ENCODE results near the gene PRPF31.
A peak's percentile ranks its signal among the peaks of the same experiment; 100 is the strongest.

The PRPF31 gene

DNA sequence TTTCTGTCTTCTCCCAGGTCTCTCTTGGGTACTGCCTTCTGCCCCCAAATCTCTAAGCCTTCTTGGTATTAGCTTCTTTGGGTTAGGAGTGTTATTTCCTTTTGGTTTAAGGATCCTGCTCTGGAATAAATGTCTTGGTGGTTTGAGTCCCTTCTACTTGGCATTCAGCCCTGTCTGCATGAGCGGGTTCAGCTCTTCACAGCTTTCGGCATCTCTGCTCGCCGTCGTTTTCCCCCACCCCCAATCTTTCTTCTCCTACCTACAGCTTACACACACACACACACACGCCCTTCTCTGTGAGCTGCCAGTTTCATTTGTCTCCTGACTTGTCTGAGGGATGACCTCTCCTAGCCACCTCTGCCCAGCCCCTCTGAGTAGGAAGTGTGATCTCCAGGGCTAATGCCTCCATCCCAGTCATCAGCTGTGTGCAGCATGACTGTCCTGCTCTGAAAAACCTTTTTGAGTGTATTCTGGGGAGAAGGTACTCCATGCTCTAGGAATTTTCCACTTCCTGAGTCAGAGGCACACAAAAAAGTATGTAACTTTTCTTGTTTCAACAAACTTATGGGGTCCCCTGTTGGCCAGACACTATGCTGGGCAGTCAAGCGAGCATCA, 26.7 kb downstream of the PRPF31 start:
- no peak for DNase-seq

- no peak for DNase-seq
These were observed 30.1 kb downstream of the PRPF31 start for GRCh38 chr19:54145541-54146158.

GRCh38 chr19:54147676-54148075, 32.1 kb downstream of the PRPF31 start:
- DNase-seq, result no peak

- DNase-seq, result no peak
These were observed 32.6 kb downstream of the PRPF31 start for GRCh38 chr19:54148158-54148557.

DNA sequence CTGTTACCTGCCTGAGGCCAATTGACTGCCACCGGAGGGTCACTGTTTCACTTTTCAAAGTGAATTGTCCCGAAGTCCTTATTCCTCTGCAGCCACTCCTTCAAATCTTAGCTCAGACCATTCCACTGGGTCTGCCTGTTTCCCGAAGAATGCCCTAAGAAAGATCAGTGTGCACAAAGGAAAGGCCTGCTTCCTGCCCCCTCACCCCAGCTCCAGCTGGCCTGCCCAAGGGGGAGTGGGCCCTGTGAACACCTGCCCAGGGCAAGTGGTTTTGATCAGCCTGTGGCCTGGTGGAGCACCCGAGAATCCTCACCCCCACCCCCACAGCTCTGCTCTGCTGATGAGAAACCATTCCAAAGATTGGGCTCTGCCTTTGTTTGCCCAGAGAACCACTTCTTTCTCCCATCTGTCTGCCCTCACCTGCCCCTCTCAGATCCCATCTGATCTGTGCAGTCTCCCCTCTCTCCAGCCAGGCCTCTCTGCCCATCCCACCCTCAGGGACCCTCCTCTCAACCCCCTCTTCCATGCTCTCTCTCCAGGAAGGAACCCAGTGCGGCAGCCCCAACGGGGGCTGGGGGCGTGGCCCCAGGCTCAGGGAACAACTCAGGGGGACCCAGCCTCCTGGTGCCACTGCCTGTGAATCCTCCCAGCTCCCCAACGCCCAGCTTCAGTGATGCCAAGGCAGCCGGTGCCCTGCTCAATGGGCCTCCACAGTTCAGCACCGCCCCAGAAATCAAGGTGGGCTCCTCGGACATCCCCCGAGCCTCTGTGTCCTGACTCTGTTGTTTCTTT, 33.7 kb downstream of the PRPF31 start:
- no peak for DNase-seq

DNA sequence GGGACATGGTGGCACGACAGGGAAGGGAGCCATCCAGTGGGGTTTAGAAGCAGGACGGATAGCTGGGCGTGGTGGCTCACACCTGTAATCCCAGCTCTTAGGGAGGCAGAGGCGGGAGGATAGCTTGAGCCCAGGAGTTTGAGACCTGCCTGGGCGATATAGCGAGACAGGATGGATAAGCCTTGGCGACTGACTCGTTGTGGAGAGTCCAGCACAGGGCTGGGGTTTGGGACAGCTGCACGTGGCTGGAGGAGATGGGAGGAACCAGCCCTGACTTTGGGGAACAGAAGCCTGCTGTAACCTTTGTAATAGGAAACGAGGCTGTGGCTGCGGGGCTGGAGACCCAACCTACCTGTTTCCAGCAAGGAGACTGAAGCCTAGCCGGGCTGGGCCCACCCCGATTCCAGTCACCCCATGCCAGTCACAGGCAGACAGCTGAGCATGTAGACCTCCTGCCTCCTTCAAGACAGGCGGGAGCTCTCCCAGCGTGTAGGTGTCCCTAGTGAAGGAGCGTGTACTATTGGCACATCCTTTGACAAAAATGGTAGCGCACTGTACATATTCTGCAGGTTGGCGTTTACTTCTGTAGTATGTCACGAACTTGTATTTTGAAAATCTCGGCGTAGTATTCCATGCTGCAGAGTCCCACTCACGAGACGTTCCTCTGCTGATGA, 35.9 kb downstream of the PRPF31 start:
- no peak for DNase-seq

DNA sequence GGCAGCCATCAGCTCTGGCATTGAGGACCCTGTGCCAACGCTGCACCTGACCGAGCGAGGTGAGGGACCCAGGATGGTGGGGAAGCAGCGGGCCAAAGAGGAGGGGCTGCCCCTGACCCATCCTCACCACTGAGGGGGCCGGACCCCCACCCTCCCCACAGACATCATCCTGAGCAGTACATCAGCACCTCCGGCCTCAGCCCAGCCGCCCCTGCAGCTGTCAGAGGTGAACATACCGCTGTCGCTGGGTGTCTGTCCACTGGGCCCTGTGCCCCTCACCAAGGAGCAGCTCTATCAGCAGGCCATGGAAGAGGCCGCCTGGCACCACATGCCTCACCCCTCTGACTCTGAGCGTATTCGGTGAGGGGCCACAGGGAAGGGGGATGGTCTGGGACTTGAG, 36.7 kb downstream of the PRPF31 start:
- DNase-seq, result no peak

- DNase-seq, result no peak
These were observed 37.4 kb downstream of the PRPF31 start for GRCh38 chr19:54152878-54153524.

- DNase-seq, result no peak
These were observed 38.3 kb downstream of the PRPF31 start for GRCh38 chr19:54153731-54154326.

- peak; percentile 19 for DNase-seq
These were observed 39.2 kb downstream of the PRPF31 start for GRCh38 chr19:54154603-54155345.

- DNase-seq, result no peak
These were observed 40.1 kb downstream of the PRPF31 start for GRCh38 chr19:54155694-54156093.

- no peak for DNase-seq
These were observed 40.9 kb downstream of the PRPF31 start for GRCh38 chr19:54156490-54156889.

DNA sequence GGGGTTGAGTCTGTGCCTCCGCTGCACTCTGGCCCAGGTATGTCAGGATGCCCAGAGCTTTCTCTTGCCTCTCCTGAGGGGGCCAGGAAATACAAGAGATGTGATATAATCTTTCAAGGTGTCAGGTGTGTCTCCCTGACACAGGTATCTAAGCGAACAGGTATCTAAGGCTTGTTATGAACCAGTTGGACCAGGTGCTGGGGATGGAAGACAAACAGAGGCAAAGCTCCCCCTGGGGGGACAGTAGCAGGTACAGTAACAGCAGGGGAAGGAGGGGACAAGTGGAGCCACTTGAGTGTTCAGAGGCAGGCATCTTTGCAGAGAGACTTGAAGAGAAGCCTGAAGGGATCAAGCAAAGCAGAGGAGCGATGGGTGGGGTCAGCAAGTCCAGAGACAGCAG, 41.4 kb downstream of the PRPF31 start:
- DNase-seq, result no peak

DNA sequence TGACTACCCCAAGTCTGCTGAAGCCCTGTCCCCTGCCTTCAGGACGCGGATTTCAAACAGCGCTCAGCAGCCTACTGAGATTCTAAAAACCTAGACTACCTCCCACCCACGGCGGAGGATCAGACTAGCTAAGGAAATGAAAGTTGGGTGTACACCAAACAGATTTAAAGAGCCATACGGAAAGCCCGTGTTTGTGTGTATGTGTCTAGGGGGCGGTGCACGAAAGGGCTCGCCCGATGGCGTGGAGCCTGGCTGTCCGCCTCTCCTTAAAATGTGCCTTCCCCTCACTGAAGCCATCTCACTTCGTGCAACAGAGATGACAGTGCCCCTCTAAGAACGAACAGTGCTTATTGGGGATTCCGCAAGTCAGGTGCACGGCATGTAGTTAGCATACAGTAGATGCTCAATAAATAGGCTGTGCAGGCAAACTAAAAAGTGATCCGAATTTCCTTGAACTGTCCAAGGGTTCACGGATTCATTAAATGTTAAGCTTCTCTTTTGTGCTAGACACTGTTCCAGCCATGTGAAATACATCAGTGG, 43.3 kb downstream of the PRPF31 start:
- DNase-seq, result no peak

DNA sequence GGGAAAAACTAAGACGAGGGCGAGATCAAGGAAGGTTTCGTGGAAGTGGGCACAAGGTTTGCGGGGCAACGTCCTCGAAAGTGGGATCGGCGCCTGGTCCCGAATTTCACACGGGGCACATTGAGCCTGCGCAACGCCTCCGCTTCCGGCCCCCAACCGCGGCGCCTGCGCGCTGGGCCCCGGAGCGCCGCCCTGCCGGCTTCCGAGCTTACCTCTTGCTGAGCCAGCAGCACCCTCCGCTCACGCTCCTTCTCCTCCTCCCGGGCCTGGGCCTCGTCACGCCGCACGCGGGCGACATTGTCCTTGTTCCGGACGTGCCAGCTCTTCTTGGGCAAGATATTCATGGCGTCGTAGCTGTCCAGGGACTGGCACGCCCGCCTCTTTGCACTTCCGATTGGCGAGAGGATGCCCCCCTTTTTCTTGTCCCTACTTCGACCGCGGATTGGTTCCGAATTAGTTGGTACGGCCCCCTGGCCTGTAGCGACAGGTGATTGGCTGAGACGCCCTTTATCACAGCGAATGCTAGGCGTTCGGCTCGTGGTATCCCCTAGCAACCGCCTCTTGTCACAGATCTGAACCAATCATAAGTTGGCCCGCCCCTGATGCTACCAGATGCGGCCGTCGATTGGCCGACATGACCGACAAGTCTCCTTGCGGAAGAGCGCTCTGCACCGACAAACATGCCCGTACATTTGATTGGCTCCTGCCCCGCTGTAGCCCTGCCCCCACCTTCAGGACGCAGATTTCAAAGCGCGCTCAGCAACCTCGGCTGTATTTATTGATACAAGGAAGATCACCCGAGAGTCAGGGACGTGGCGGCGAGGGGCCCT, 44.0 kb downstream of the PRPF31 start, which contains the start of gene LENG1:
TSS of gene LENG1 (minus strand) at position 370 of the 830 bp plus-strand sequence. CDS start at position 344, 26 bp downstream.
- DNase-seq, result peak; percentile 97

DNA sequence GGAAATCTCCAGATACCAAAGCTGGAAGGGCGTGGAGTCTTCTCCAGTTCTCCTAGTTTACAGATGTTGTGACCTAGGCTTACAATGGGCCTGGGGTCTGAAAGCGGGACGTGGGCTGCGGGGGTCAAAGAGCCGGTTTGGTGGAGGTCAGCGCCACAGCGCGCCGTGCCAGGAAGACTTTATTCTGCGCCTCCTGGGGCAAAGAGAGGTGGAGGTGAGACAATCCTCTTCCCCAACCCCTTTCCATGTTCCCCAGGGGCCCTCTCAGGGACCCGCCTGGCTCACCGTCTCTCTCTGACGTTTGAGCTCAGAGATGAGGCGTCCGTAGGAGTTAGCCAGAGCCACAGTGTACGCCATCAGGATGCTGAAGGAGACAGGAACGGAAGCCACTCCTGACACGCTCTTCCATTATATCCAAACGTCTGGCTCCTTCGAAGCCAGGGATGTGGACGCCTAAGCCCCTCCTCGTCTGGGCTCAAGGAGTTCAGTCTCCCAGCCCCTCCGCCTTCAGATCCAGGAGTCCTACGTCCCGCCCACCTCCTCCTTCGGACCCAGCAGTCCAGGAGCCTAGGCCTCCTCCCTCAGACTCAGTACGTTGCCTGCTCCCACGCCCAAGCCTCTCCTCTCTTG, 44.7 kb downstream of the PRPF31 start:
- DNase-seq, result no peak

DNA sequence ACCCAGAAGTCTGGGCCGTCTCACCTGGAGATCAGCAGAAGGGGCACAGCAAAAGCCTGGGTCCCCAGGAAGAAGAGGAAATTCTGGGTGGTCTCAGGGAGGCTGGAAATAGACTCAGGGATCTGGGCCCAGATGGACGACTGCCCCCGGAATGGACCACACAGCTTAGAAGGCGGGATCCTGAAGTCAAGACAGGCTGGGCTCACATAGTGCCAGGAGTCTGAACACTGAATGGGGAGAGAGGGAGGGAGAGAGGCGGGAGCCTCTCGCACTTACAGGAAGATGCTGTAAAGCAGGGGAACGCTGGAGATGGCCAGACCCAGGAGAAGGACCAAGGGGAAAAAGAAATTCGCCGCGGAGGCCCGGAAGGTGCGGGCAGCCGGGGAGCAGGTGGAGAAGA, 45.3 kb downstream of the PRPF31 start:
- DNase-seq, result no peak

DNA sequence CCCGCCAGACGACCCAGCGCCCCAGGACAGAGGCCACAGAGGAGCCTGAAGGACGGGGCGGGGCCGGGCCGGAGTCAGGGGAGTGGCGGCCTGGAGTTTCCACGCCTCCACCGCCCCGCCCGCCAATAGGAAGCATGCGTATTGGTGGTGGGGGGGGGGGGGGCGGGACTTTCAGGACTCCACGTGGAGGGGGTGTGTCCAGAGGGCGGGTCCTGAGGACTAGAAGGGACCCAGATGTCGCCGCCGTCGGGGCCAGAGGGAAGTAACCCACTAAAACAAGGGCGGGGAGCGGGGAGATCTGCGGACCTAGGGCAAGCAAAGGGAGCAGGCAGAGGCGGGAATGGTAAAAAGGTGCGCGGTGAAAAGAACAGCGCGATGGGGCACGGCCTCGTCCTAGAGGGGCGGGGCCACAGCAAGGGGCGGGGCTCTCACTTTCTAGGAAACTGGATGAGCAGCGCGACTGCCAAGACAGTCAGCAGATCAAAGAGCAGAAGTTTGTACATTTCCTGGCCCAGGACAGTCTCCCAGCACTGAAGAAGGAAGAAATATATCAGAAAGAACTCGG, 46.8 kb downstream of the PRPF31 start:
- DNase-seq, result peak; percentile 70

- DNase-seq, result no peak
These were observed 47.3 kb downstream of the PRPF31 start for GRCh38 chr19:54162884-54163283.

All from activated effector memory CD4-positive, alpha-beta T cell treated with Interleukin-2 at 50 U/mL for 16 hours (primary cell).